HepG2 (cell line): ENCODE measurements around the gene TM4SF5. TPM values are rescaled to one million over a fixed set of nuclear protein-coding genes. Genes with fewer than 3 reads are reported as not detected.
A peak's percentile ranks its signal among the peaks of the same experiment; 100 is the strongest.

Source experiments
- ATF4 ChIP-seq, 2 experiments: fragments of 450-650 bp in 1 of 2; sonication (generic) in 1 of 2; formaldehyde crosslinking; IDR thresholded peaks; 2 replicates each; pipeline versions ENCODE4 v1.5.0 to v1.8.0; 2020 to 2022; ENCODE audit warnings: mild to moderate bottlenecking in 1 of 2, missing genetic modification reagents in 1 of 2
- CHD4 ChIP-seq: fragments of 200-600 bp; sonication (generic); IDR thresholded peaks from 2 replicates; pipeline ENCODE4 v1.7.0; 2017; ENCODE audit warnings: mild to moderate bottlenecking, low read length, borderline replicate concordance
- FOXO1 ChIP-seq: sonication (generic); formaldehyde crosslinking; IDR thresholded peaks from 2 replicates; pipeline ENCODE4 v1.4.0; 2020; ENCODE audit warnings: missing genetic modification reagents
- HDAC1 ChIP-seq: sonication (generic); formaldehyde crosslinking; IDR thresholded peaks from 2 replicates; pipeline ENCODE4 v1.5.1; 2020; ENCODE audit warnings: mild to moderate bottlenecking, missing genetic modification reagents
- HOXA9 ChIP-seq: sonication (generic); formaldehyde crosslinking; IDR thresholded peaks from 2 replicates; pipeline ENCODE4 v1.8.1; 2022; ENCODE audit warnings: missing genetic modification reagents, mild to moderate bottlenecking, moderate library complexity, borderline replicate concordance
- KAT8 ChIP-seq: IDR thresholded peaks from 2 replicates; pipeline ENCODE4 v1.6.1; 2016; ENCODE audit warnings: missing genetic modification reagents, missing compliant biosample characterization
- NONO ChIP-seq, 2 experiments: fragments of 450-650 bp in 1 of 2; sonication (generic) in 1 of 2; formaldehyde crosslinking in 1 of 2; IDR thresholded peaks in 1 of 2; conservative IDR thresholded peaks in 1 of 2; 2 replicates each; pipeline versions ENCODE4 v1.6.1 to v1.8.0; 2017 to 2022; ENCODE audit warnings: mild to moderate bottlenecking in 1 of 2, missing genetic modification reagents in 1 of 2, moderate library complexity in 1 of 2
- PRDM10 ChIP-seq: sonication (generic); formaldehyde crosslinking; IDR thresholded peaks from 2 replicates; pipeline ENCODE4 v1.4.0; 2020; ENCODE audit warnings: low read depth, missing genetic modification reagents
- SETDB1 ChIP-seq: sonication (generic); formaldehyde crosslinking; IDR thresholded peaks from 2 replicates; pipeline ENCODE4 v1.5.1; 2020; ENCODE audit warnings: missing genetic modification reagents, mild to moderate bottlenecking, borderline replicate concordance
- SIN3B ChIP-seq: fragments of 150-350 bp; IDR thresholded peaks from 2 replicates; pipeline ENCODE4 v1.6.1; 2014; ENCODE audit warnings: low read length
- TOE1 ChIP-seq: sonication (generic); formaldehyde crosslinking; IDR thresholded peaks from 2 replicates; pipeline ENCODE4 v1.4.0; 2020; ENCODE audit warnings: mild to moderate bottlenecking, missing genetic modification reagents
- ZBTB40 ChIP-seq, 2 experiments: fragments of 450-650 bp in 1 of 2; sonication (generic) in 1 of 2; formaldehyde crosslinking in 1 of 2; IDR thresholded peaks; 2 replicates each; pipeline versions ENCODE4 v1.6.1 to v1.8.0; 2016 to 2022; ENCODE audit warnings: antibody characterized with exemption in 1 of 2, mild to moderate bottlenecking in 1 of 2, missing genetic modification reagents in 1 of 2
- ZFP62 ChIP-seq: sonication (generic); formaldehyde crosslinking; IDR thresholded peaks from 2 replicates; pipeline ENCODE4 v1.4.0; 2020; ENCODE audit warnings: missing genetic modification reagents
- ZZZ3 ChIP-seq: sonication (generic); formaldehyde crosslinking; IDR thresholded peaks from 2 replicates; pipeline ENCODE4 v1.4.0; 2020; ENCODE audit warnings: missing genetic modification reagents, mild to moderate bottlenecking, borderline replicate concordance
- polyA plus RNA-seq, 8 experiments: library from polyadenylated mRNA; depleted of rRNA in 3 of 8; stranded (reverse) in 7 of 8; unstranded in 1 of 8; fragments of >200 nt; fragmentation: Illumina TruSeq in 4 of 8; extraction: Trizol in 4 of 8; gene quantifications; 2 replicates each; pipeline versions ENCODE4 v1.2.1 to v1.2.3, GENCODE V29; 2011 to 2016; ENCODE audit warnings: low read depth in 4 of 8, missing spikeins in 1 of 8, mixed read lengths in 1 of 8; ENCODE audit not compliant: insufficient read depth in 1 of 8
- total RNA-seq, 5 experiments: library from RNA; depleted of rRNA; stranded (reverse); fragments of >200 nt; fragmentation: Illumina TruSeq; extraction: Trizol; gene quantifications; 2 replicates each; pipeline ENCODE4 v1.2.3, GENCODE V29; 2016; ENCODE audit warnings: low read depth in 1 of 5

TM4SF5 gene
- total and polyA plus RNA-seq, 2 of the 13 experiments (the other 11 are each of a cell fraction or from before 2014, with no cell fraction given), result 30.1 to 126 TPM

GRCh38 chr17:4759776-4760236 is 11.9 kb upstream of the TM4SF5 start (continued):
- TF ChIP-seq ZBTB40 (IDR thresholded peaks at IDR 0.05), result no peak
- peak; percentile 35; the same call in 1 of the 2 replicates for TF ChIP-seq ZBTB40 (CRISPR knock-in tag; IDR thresholded peaks at IDR 0.05)
- peak; percentile 39; the same call in 1 of the 2 replicates for TF ChIP-seq KAT8 (CRISPR knock-in tag)
- TF ChIP-seq NONO (IDR thresholded peaks at IDR 0.05), result no peak
- TF ChIP-seq NONO (CRISPR knock-in tag; conservative IDR thresholded peaks at IDR 0.05), result peak; percentile 77; the same call in 1 of the 2 replicates
- TF ChIP-seq ATF4 (CRISPR knock-in tag; IDR thresholded peaks at IDR 0.05), result peak in 1 of 2 experiments; percentile 85; a peak in 2 of 4 replicates
- no peak for TF ChIP-seq SIN3B
- TF ChIP-seq ZFP62 (CRISPR knock-in tag), result no peak
- peak; percentile 75; the same call in 1 of the 2 replicates for TF ChIP-seq ZZZ3 (CRISPR knock-in tag)
- TF ChIP-seq TOE1 (CRISPR knock-in tag), result no peak
- TF ChIP-seq CHD4, result no peak
- no peak for TF ChIP-seq HOXA9 (CRISPR knock-in tag)
- TF ChIP-seq HDAC1 (CRISPR knock-in tag), result peak; percentile 88
- 0 out of 2 replicates have a peak, but pooled peaks have one; percentile 40 for TF ChIP-seq PRDM10 (CRISPR knock-in tag)
- peak; percentile 90 for TF ChIP-seq FOXO1 (CRISPR knock-in tag)
- no peak for TF ChIP-seq SETDB1 (CRISPR knock-in tag)
